AG09319 (cell line): ENCODE data around the gene PHF1.
A peak's percentile ranks its signal among the peaks of the same experiment; 100 is the strongest.

ENCODE experiments used
- DNase-seq: peaks from one replicate; pipeline ENCODE4 v3.0.0-alpha.2; 2010; ENCODE audit warnings: low read depth; ENCODE audit errors: extremely low read depth
- TF ChIP-seq, protein P1 (sequence below): IDR thresholded peaks from 2 replicates; pipeline ENCODE4 v1.5.1; 2011; ENCODE audit warnings: low read depth, mild to moderate bottlenecking, inconsistent platforms, low read length, moderate library complexity

PHF1 gene

DNA sequence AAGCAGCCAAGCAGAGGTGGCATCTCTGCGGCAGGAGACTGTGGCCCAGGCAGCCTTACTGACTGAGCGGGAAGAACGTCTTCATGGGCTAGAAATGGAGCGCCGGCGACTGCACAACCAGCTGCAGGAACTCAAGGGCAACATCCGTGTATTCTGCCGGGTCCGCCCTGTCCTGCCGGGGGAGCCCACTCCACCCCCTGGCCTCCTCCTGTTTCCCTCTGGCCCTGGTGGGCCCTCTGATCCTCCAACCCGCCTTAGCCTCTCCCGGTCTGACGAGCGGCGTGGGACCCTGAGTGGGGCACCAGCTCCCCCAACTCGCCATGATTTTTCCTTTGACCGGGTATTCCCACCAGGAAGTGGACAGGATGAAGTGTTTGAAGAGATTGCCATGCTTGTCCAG lies 5.9 kb upstream of the PHF1 start:
- no peak for DNase-seq
- TF ChIP-seq, protein P1, sequence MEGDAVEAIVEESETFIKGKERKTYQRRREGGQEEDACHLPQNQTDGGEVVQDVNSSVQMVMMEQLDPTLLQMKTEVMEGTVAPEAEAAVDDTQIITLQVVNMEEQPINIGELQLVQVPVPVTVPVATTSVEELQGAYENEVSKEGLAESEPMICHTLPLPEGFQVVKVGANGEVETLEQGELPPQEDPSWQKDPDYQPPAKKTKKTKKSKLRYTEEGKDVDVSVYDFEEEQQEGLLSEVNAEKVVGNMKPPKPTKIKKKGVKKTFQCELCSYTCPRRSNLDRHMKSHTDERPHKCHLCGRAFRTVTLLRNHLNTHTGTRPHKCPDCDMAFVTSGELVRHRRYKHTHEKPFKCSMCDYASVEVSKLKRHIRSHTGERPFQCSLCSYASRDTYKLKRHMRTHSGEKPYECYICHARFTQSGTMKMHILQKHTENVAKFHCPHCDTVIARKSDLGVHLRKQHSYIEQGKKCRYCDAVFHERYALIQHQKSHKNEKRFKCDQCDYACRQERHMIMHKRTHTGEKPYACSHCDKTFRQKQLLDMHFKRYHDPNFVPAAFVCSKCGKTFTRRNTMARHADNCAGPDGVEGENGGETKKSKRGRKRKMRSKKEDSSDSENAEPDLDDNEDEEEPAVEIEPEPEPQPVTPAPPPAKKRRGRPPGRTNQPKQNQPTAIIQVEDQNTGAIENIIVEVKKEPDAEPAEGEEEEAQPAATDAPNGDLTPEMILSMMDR = no peak

GRCh38 chr6:33405386-33405940 lies 5.4 kb upstream of the PHF1 start:
- DNase-seq = no peak
- TF ChIP-seq, protein P1 = no peak

DNA sequence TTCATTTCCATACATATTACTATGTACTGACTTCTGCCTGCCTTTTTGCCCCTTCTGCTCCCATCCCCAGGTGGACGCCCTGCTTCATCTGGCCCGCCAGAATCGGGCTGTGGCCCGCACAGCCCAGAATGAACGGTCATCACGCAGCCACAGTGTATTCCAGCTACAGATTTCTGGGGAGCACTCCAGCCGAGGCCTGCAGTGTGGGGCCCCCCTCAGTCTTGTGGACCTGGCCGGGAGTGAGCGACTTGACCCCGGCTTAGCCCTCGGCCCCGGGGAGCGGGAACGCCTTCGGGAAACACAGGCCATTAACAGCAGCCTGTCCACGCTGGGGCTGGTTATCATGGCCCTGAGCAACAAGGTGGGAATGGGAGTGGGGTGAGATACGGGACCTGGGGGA lies 4.7 kb upstream of the PHF1 start:
- TF ChIP-seq, protein P1 = no peak
- no peak for DNase-seq

DNA sequence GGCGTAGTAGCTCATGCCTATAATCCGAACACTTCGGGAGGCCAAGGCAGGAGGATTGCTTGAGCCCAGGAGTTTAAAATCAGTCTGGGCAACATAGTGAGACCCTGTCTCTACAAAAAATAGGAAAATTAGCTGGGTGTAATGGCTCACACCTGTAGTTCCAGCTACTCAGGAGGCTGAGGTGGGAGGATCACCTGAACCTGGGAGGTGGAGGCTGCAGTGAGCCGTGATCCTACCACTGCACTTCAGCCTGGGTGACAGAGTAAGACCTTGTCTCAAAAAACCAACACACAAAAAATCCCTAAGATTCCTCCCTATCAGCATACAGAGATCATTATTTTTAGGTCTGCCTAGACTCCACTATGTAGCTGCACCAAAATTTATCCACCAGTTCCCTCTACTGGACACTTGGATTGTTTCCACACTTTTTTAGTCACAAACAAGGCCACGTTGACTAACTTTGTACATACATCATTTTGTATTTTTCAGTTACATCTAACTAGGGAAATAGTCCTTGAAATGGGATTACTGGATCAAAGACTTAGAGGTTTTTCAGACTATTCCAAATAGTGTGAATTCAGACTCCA lies 3.6 kb upstream of the PHF1 start:
- DNase-seq = no peak
- TF ChIP-seq, protein P1 = peak; percentile 24

GRCh38 chr6:33410050-33410710 lies 634 bp upstream of the PHF1 start:
- peak; percentile 96 for DNase-seq
- TF ChIP-seq, protein P1 = no peak

- TF ChIP-seq, protein P1 = no peak
- DNase-seq = no peak
Observed at GRCh38 chr6:33411632-33412005, 805 bp downstream of the PHF1 start.
